Spleen (tissue), 7 donors: ENCODE results near the gene GARRE1.

Experiments used
- POLR2A ChIP-seq, 3 donors: fragments of 450-650 bp; IDR thresholded peaks; one replicate each; pipeline ENCODE4 v1.5.1; 2017; ENCODE audit warnings: antibody characterized with exemption in 3 of 3, mild to moderate bottlenecking in 1 of 3
- POLR2AphosphoS5 ChIP-seq, 3 donors: sonication (generic); formaldehyde crosslinking; IDR thresholded peaks; one replicate each; pipeline ENCODE4 v1.5.1; 2017; ENCODE audit warnings: antibody characterized with exemption in 3 of 3
- TF ChIP-seq, protein P1 (sequence below), 11 experiments: fragments of 200-600 bp in 7 of 11; fragments of 450-650 bp in 4 of 11; sonication (generic) in 4 of 11; IDR thresholded peaks in 8 of 11; conservative IDR thresholded peaks in 3 of 11; 1 replicate in 7 of 11; 2 replicates in 4 of 11; pipeline versions ENCODE4 v1.4.0 to v1.8.0; 2016 to 2021; ENCODE audit warnings: antibody characterized with exemption in 11 of 11, inconsistent platforms in 4 of 11, mild to moderate bottlenecking in 1 of 11
- donor health status: DM: no; HTN: no; CAD: no; lungs with moderate emphysema.
- donor health status: DM: no; HTN: no; CAD: no.
- donor health status: DM: no; HTN: no; CAD: no.

DNA sequence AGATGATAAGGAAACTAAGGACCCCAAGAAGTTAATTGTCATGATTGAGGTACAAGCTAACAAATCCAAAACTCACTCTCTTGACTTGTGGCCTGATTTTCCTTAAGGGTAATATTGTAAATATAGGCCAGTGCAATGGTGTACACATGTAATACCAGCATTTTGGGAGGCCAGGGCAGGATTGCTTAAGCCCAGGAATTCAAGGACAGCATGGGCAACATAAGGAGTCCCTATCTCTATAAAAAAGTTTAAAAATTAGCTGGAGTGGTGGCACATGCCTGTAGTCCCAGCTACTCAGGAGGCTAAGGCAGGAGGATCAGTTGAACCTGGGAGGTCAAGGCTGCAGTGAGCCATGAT lies 28.7 kb upstream of the GARRE1 start:
- TF ChIP-seq POLR2A (IDR thresholded peaks at IDR 0.05) (no peak), POLR2AphosphoS5 (IDR thresholded peaks at IDR 0.05) (no peak)
- TF ChIP-seq, protein P1, sequence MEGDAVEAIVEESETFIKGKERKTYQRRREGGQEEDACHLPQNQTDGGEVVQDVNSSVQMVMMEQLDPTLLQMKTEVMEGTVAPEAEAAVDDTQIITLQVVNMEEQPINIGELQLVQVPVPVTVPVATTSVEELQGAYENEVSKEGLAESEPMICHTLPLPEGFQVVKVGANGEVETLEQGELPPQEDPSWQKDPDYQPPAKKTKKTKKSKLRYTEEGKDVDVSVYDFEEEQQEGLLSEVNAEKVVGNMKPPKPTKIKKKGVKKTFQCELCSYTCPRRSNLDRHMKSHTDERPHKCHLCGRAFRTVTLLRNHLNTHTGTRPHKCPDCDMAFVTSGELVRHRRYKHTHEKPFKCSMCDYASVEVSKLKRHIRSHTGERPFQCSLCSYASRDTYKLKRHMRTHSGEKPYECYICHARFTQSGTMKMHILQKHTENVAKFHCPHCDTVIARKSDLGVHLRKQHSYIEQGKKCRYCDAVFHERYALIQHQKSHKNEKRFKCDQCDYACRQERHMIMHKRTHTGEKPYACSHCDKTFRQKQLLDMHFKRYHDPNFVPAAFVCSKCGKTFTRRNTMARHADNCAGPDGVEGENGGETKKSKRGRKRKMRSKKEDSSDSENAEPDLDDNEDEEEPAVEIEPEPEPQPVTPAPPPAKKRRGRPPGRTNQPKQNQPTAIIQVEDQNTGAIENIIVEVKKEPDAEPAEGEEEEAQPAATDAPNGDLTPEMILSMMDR (IDR thresholded peaks at IDR 0.05 in 8 of 11, conservative IDR thresholded peaks at IDR 0.05 in 3 of 11), result no peak
